NCI-H2029 treated with DMSO at 0.1 percent for 48 hours (cell line): ENCODE measurements around the gene DPY19L1.
"Not testable (repeated sequence)": the region's sequence is repeated elsewhere in the genome, so short reads cannot be mapped to it uniquely, and the experiment has no call there.

Source experiments
- DNase-seq: peaks from one replicate; lab custom pipeline; 2025; lab: John Stamatoyannopoulos, UW

Gene DPY19L1

GRCh38 chr7:35037211-35037525 lies at the start of gene DPY19L1:
TSS of gene DPY19L1 (minus strand) at chr7:35037485. CDS start at chr7:35037394, 91 bp downstream.
- DNase-seq = no peak

GRCh38 chr7:35079517-35079916 lies 42.2 kb upstream of the DPY19L1 start:
- not testable (repeated sequence) for DNase-seq

- DNase-seq = not testable (repeated sequence)
Observed at GRCh38 chr7:35074008-35074407, 36.7 kb upstream of the DPY19L1 start.

GRCh38 chr7:35072950-35073827 lies 35.9 kb upstream of the DPY19L1 start:
- DNase-seq = not testable (repeated sequence)

GRCh38 chr7:35069084-35069483 lies 31.8 kb upstream of the DPY19L1 start:
- not testable (repeated sequence) for DNase-seq

- DNase-seq = not testable (repeated sequence)
Observed at GRCh38 chr7:35065382-35065781, 28.1 kb upstream of the DPY19L1 start.

- DNase-seq = not testable (repeated sequence)
Observed at GRCh38 chr7:35058571-35058970, 21.3 kb upstream of the DPY19L1 start.

- DNase-seq = not testable (repeated sequence)
Observed at GRCh38 chr7:35057505-35058451, 20.5 kb upstream of the DPY19L1 start.

- not testable (repeated sequence) for DNase-seq
Observed at GRCh38 chr7:35055733-35056132, 18.4 kb upstream of the DPY19L1 start.

GRCh38 chr7:35053488-35054175 lies 16.3 kb upstream of the DPY19L1 start:
- not testable (repeated sequence) for DNase-seq

- DNase-seq = not testable (repeated sequence)
Observed at GRCh38 chr7:35048390-35048789, 11.1 kb upstream of the DPY19L1 start.

- DNase-seq = not testable (repeated sequence)
Observed at GRCh38 chr7:35047912-35048305, 10.6 kb upstream of the DPY19L1 start.

- not testable (repeated sequence) for DNase-seq
Observed at GRCh38 chr7:35047263-35047911, 10.1 kb upstream of the DPY19L1 start.

- DNase-seq = not testable (repeated sequence)
Observed at GRCh38 chr7:35043301-35043700, 6.0 kb upstream of the DPY19L1 start.

- no peak for DNase-seq
Observed at GRCh38 chr7:35040906-35041305, 3.6 kb upstream of the DPY19L1 start.

- DNase-seq = no peak
Observed at GRCh38 chr7:35039343-35039742, 2.1 kb upstream of the DPY19L1 start.

- no peak for DNase-seq
Observed at GRCh38 chr7:35038354-35038753, 1.1 kb upstream of the DPY19L1 start.

GRCh38 chr7:35037526-35038341 lies 449 bp upstream of the DPY19L1 start:
- DNase-seq = peak; percentile 46

- no peak for DNase-seq
Observed at GRCh38 chr7:35036361-35037171, 719 bp downstream of the DPY19L1 start.

- no peak for DNase-seq
Observed at GRCh38 chr7:35035511-35035961, 1.7 kb downstream of the DPY19L1 start.
